HUES48 (cell line): ENCODE results near the gene DOCK6.

ENCODE experiments used
- H3K27ac ChIP-seq: one replicate; pipeline ENCODE4 v1.7.0; 2013; ENCODE audit warnings: low read depth, low read length, inconsistent platforms
- H3K27me3 ChIP-seq: 2 replicates; pipeline ENCODE4 v1.6.1; 2013; ENCODE audit warnings: mild to moderate bottlenecking, low read length; ENCODE audit not compliant: control insufficient read depth, insufficient read depth
- H3K36me3 ChIP-seq: 2 replicates; pipeline ENCODE4 v1.6.1; 2013; ENCODE audit warnings: low read length; ENCODE audit not compliant: control insufficient read depth, insufficient read depth
- H3K4me1 ChIP-seq: 2 replicates; pipeline ENCODE4 v1.6.1; 2013; ENCODE audit warnings: mild to moderate bottlenecking, low read length; ENCODE audit not compliant: control insufficient read depth, insufficient read depth
- H3K4me3 ChIP-seq: 2 replicates; pipeline ENCODE4 v1.5.1; 2013; ENCODE audit warnings: mild to moderate bottlenecking, low read depth, low read length
- H3K9ac ChIP-seq: 2 replicates; pipeline ENCODE4 v1.6.1; 2013; ENCODE audit warnings: mild to moderate bottlenecking, low read depth, low read length, moderate library complexity
- H3K9me3 ChIP-seq: 2 replicates; pipeline ENCODE4 v1.6.1; 2013; ENCODE audit warnings: low read length; ENCODE audit not compliant: control insufficient read depth, insufficient read depth

Gene DOCK6

GRCh38 chr19:11274533-11275086 lies 12.3 kb upstream of the DOCK6 start:
- H3K36me3 ChIP-seq: no peaks in the 10 kb centered on the region
- H3K27ac ChIP-seq: no peak overlapping the region
- no peak overlapping the region for H3K9ac ChIP-seq
- H3K4me3 ChIP-seq: no peak overlapping the region
- no peaks in the 10 kb centered on the region for H3K27me3 ChIP-seq
- peaks cover 4% of the 10 kb centered on the region; the same call in 1 of the 2 replicates for H3K4me1 ChIP-seq
- H3K9me3 ChIP-seq: no peaks in the 10 kb centered on the region; the same call in 1 of the 2 replicates

- H3K9ac ChIP-seq: no peak overlapping the region
- H3K9me3 ChIP-seq: no peaks in the 10 kb centered on the region; the same call in 1 of the 2 replicates
- no peaks in the 10 kb centered on the region for H3K36me3 ChIP-seq
- H3K4me1 ChIP-seq: peaks cover 4% of the 10 kb centered on the region; the same call in 1 of the 2 replicates
- H3K4me3 ChIP-seq: no peak overlapping the region
- H3K27ac ChIP-seq: no peak overlapping the region
- no peaks in the 10 kb centered on the region for H3K27me3 ChIP-seq
These were observed 11.7 kb upstream of the DOCK6 start for GRCh38 chr19:11273989-11274388.

GRCh38 chr19:11273296-11273695 lies 11.0 kb upstream of the DOCK6 start:
- H3K36me3 ChIP-seq: no peaks in the 10 kb centered on the region
- no peak overlapping the region for H3K9ac ChIP-seq
- no peaks in the 10 kb centered on the region for H3K27me3 ChIP-seq
- no peak overlapping the region for H3K27ac ChIP-seq
- H3K9me3 ChIP-seq: no peaks in the 10 kb centered on the region; the same call in 1 of the 2 replicates
- peaks cover 4% of the 10 kb centered on the region; the same call in 1 of the 2 replicates for H3K4me1 ChIP-seq
- H3K4me3 ChIP-seq: no peak overlapping the region

GRCh38 chr19:11269408-11269807 lies 7.1 kb upstream of the DOCK6 start:
- H3K9me3 ChIP-seq: no peaks in the 10 kb centered on the region
- H3K4me3 ChIP-seq: no peak overlapping the region
- H3K27me3 ChIP-seq: no peaks in the 10 kb centered on the region
- no peak overlapping the region for H3K27ac ChIP-seq
- no peak overlapping the region for H3K9ac ChIP-seq
- no peaks in the 10 kb centered on the region for H3K36me3 ChIP-seq
- no peaks in the 10 kb centered on the region for H3K4me1 ChIP-seq

- Histone ChIP-seq H3K9ac (no peak overlapping the region), H3K4me1 (no peaks in the 10 kb centered on the region), H3K27ac (no peak overlapping the region), H3K9me3 (no peaks in the 10 kb centered on the region), H3K4me3 (no peak overlapping the region), H3K27me3 (no peaks in the 10 kb centered on the region), H3K36me3 (no peaks in the 10 kb centered on the region)
These were observed 6.5 kb upstream of the DOCK6 start for GRCh38 chr19:11268783-11269267.

- Histone ChIP-seq H3K27me3 (no peaks in the 10 kb centered on the region), H3K9ac (no peak overlapping the region), H3K27ac (no peak overlapping the region), H3K4me3 (no peak overlapping the region), H3K4me1 (no peaks in the 10 kb centered on the region), H3K36me3 (no peaks in the 10 kb centered on the region), H3K9me3 (no peaks in the 10 kb centered on the region)
These were observed 5.2 kb upstream of the DOCK6 start for GRCh38 chr19:11267316-11268085.

- no peak overlapping the region for H3K9ac ChIP-seq
- H3K4me3 ChIP-seq: no peak overlapping the region
- no peak overlapping the region for H3K27ac ChIP-seq
- no peaks in the 10 kb centered on the region for H3K36me3 ChIP-seq
- no peaks in the 10 kb centered on the region for H3K4me1 ChIP-seq
- no peaks in the 10 kb centered on the region for H3K27me3 ChIP-seq
- no peaks in the 10 kb centered on the region for H3K9me3 ChIP-seq
These were observed 3.5 kb upstream of the DOCK6 start for GRCh38 chr19:11265785-11266236.

- Histone ChIP-seq H3K4me1 (no peaks in the 10 kb centered on the region), H3K9me3 (no peaks in the 10 kb centered on the region), H3K27me3 (no peaks in the 10 kb centered on the region), H3K36me3 (no peaks in the 10 kb centered on the region), H3K4me3 (no peak overlapping the region), H3K9ac (no peak overlapping the region), H3K27ac (no peak overlapping the region)
These were observed 3.0 kb upstream of the DOCK6 start for GRCh38 chr19:11265177-11265784.

GRCh38 chr19:11264452-11265176 lies 2.3 kb upstream of the DOCK6 start:
- Histone ChIP-seq H3K27ac (no peak overlapping the region), H3K9me3 (no peaks in the 10 kb centered on the region), H3K4me1 (no peaks in the 10 kb centered on the region), H3K27me3 (no peaks in the 10 kb centered on the region), H3K9ac (no peak overlapping the region), H3K36me3 (no peaks in the 10 kb centered on the region), H3K4me3 (no peak overlapping the region)

GRCh38 chr19:11263726-11264125 lies 1.4 kb upstream of the DOCK6 start:
- H3K27ac ChIP-seq: no peak overlapping the region
- no peaks in the 10 kb centered on the region for H3K4me1 ChIP-seq

More at GRCh38 chr19:11263726-11264125, 1.4 kb upstream of the DOCK6 start:
- Histone ChIP-seq H3K36me3 (no peaks in the 10 kb centered on the region), H3K9ac (no peak overlapping the region), H3K4me3 (no peak overlapping the region), H3K27me3 (no peaks in the 10 kb centered on the region), H3K9me3 (no peaks in the 10 kb centered on the region)
